ENCODE results near the gene RIMBP2.
"Not testable (repeated sequence)": the region's sequence is repeated elsewhere in the genome, so short reads cannot be mapped to it uniquely, and the experiment has no call there.

The RIMBP2 gene, protein sequence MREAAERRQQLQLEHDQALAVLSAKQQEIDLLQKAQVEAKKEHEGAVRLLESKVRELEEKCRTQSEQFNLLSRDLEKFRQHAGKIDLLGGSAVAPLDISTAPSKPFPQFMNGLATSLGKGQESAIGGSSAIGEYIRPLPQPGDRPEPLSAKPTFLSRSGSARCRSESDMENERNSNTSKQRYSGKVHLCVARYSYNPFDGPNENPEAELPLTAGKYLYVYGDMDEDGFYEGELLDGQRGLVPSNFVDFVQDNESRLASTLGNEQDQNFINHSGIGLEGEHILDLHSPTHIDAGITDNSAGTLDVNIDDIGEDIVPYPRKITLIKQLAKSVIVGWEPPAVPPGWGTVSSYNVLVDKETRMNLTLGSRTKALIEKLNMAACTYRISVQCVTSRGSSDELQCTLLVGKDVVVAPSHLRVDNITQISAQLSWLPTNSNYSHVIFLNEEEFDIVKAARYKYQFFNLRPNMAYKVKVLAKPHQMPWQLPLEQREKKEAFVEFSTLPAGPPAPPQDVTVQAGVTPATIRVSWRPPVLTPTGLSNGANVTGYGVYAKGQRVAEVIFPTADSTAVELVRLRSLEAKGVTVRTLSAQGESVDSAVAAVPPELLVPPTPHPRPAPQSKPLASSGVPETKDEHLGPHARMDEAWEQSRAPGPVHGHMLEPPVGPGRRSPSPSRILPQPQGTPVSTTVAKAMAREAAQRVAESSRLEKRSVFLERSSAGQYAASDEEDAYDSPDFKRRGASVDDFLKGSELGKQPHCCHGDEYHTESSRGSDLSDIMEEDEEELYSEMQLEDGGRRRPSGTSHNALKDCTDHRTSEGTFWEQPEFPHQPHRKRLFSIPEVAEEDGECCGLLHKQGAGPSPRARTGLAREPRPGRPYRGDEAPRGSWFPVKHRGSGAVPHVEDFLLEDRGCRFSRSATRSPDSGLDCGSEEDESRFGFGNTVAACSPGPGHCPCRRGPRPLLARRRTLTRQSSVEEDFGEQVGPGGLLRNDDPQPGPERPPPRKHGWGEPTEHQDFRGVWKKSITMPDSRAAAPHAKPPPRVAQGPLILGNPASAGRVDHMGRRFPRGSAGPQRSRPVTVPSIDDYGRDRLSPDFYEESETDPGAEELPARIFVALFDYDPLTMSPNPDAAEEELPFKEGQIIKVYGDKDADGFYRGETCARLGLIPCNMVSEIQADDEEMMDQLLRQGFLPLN (N-terminal part only)

DNA sequence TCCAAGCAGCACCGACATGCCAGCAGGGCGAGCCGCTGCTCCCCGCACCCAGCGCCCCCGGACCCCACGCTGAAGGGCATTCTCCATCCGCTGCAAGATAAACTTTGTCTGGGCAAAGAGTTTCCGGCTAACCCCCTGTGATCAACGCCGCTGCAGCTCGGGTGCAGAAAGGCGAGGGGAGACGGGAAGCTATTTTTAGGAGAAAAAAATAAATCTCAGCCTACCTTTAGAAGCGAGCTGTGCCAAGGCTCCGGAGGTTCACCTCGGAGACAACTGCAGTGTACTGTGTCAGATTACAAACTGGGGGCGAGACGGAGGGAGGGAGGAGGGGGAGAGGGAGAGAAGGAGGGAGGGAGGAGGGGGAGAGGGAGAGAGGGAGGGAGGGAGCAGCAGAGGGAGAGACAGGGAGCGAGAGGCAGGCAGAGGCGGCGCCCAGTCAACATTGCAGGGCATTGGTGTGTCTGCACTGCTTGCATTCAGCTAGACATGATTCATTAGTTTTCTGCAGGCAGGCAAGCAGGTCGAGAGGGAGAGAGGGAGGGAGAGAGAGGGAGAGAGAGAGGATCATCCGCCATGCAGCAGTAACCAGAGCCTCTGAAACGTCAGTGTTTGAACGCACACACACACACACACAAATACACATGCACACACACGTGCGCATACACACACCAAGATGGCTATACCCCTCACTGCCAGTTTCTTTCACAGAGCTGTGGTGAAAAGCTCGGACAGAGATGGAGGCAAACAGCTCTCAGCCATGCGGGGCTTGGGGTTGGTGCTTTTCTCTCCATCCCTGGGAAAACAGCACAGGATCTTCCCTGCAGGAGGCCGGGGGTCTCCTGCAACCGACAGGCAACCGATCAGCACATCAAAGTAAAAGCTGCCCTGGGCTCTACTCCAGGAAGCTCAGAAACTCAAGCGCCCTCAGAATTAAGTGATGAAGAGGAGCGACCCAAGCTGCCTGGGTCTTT, at the start of gene RIMBP2:
Gene RIMBP2, minus strand, starts transcription at position 302 of the 971 bp plus-strand sequence. CDS start 237,286 bp downstream, outside the sequence.
- no peak for DNase-seq (ENCODE audit: low spot score)

DNA sequence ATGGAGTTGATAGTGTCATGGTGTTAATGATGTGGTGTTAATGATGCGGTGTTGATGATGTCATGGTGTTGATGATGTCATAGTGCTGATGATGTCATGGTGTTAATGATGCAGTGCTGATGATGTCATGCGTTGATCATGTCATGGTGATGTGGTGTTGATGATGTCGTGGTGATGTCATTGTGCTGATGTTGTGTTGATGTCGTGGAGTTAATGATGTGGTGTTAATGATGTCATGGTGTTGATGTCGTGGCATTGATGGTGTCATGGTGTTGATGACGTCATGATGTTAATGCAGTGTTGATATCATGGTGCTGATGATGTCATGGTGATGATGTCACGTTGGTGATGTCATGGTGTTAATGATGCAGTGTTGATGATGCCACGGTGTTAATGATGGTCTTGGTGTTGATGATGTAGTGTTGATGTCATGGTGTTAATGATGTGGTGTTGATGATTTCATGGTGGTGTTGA, 49.1 kb upstream of the RIMBP2 start:
- DNase-seq (ENCODE audit: low spot score) = no peak

DNA sequence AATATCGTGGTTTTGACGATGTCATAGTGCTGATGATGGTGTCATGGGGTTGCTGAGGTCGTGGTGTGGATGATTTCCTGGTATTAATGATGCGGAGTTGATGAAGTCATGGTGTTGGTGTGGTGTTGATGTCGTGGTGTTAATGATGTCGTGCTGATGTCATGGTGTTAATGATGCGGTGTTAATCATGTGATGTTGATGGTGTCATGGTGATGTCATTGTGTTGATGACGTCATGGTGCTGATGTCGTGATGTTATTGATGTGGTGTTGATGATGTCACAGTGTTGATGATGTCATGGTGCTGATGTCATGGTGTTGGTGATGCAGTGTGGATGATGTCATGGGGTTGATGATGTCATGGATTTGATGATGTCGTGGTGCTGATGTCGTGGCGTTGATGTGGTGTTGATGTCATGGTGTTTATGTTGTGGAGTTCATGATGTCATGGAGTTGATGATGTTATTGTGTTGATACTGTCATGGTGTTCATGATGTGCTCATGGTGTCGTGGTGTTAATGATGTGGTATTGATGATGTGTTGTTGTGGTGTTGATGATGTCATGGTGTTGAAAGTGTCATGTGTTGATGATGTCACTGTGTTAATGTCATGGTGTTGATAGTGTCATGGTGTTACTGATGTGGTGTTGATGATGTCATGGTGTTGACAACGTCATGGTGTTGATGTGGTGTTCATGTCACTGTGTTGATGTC, 48.5 kb upstream of the RIMBP2 start:
- no peak for DNase-seq (ENCODE audit: low spot score)

DNA sequence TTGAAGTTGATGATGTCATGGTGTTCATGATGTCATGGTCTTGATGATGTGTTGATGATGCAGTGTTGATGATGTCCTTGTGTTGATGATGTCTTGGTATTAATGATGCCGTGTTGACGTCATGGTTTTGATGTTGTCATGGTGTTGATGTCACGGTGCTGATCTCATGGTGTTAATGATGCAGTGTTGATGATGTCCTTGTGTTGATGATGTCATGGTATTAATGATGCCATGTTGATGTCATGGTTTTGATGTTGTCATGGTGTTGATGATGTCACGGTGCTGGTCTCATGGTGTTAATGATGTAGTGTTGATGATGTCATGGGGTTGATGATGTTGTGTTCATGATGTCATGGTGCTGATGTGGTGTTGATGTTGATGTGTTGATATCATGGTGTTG, 48.0 kb upstream of the RIMBP2 start:
- no peak for DNase-seq (ENCODE audit: low spot score)

GRCh38 chr12:130762319-130762675, 46.2 kb upstream of the RIMBP2 start:
- DNase-seq (ENCODE audit: low spot score) = no peak

DNA sequence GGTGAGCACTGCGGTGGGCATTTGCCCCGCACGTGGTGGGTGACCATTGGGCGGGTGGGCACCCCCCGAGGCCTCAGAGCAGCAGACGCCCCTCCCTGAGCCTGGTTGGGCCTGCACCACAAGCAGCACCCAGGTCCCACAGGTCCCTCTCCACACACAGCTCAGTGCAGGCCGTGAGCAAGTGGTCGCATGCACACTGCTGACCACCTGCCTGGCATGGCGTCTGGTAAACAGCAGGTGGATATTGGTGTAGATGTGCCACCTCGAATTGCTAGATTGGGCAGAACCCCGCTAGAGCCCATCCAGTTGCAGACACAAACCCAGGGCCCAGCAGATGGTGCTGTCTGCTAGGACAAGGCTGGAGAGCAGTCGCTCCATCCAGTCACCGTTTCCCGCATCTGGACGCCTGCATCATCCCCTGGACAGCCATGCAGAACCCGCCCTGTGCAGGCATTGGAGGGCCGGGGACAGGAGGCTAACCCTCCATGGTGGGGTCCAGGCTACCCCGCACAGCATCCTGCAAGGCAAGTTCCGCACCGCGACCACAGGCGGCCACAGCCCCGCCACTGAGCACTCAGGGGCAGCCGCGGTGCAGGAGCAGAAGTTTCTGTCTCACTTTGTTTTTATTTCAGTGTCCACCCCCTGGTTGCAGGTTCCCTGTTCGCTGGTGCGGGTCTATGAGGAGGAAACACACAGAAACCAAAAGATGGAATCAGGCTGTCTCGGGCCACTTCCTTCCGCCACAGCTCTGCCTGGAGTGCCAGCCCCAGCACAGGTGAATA, 45.6 kb upstream of the RIMBP2 start:
- DNase-seq (ENCODE audit: low spot score) = peak; percentile 30

DNA sequence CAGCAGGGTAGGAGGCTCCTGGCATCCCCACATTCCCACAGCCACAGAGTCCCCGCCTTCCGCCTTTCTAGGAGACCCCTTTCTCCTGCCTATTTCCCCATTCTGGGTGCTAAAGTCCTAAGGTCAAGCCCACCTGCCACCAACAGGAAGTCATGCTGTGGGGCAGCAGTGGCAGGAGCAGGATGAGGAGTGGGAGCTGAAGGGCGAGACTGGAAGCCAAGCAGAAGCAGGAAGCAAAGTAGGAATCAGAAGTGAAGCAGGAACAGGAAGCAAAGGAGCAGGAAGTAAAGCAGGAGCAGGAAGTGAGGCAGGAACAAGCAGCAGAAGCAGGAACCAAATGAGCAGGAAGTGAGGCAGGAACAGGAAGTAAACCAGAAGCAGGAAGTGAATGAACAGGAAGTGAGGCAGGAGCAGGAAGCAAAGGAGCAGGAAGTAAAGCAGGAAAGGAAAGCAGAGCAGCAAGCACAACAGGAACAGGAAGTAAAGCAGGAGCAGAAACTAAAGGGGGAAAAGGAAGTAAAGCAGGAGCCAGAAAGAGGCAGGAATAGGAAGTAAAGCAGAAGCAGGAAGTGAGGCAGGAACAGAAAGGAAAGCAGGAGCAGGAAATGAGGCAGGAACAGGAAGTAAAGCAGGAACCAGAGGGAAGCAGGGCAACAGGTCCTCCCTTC, 38.3 kb upstream of the RIMBP2 start:
- no peak for DNase-seq (ENCODE audit: low spot score)

- DNase-seq (ENCODE audit: low spot score) = no peak
These were observed 36.7 kb upstream of the RIMBP2 start for GRCh38 chr12:130752692-130753230.

GRCh38 chr12:130752037-130752436, 35.9 kb upstream of the RIMBP2 start:
- DNase-seq (ENCODE audit: low spot score) = not testable (repeated sequence)

- DNase-seq (ENCODE audit: low spot score) = no peak
These were observed 32.7 kb upstream of the RIMBP2 start for GRCh38 chr12:130748786-130749185.

DNA sequence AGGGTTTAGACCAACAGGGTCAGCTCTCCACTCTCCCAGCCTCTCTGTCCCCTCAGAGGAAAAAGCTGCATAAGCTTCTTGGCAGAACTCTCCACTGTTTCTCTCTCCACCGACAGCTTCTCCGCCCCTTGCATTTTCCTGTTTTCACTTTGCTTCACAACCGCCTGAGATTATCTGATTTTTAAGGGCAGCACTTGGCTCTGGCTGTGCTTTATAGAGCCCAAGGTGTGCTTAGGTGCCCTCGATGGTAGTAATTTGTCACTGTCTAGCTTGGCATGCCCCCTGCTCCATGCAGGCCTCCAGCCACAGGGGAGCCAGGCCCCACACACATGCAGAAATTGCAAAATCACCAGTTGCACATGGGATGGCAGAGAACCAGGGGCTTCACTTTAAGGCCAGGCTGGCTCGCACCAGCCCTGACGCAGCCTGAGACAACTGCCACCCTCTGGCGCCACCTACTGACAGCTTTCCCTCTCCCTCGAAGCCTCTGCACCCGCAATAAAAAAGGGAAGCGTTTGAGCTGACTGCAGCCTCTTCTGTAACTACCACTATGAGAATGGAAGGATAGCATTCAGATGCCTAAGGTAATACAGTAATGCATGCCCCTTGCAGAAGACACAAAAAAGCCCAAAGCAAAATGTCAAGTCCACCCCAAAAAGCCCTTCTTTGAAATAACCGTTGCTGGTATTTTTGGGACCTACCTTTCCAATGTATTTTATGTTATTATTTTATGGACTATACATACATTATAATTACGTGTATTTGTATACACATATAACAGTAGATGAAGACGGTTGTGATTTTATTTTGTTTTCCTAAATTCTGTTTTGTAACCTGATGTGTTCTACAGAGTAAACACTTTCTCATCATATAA, 32.0 kb upstream of the RIMBP2 start:
- DNase-seq (ENCODE audit: low spot score) = peak; percentile 52

- no peak for DNase-seq (ENCODE audit: low spot score)
These were observed 30.4 kb upstream of the RIMBP2 start for GRCh38 chr12:130746546-130746945.

DNA sequence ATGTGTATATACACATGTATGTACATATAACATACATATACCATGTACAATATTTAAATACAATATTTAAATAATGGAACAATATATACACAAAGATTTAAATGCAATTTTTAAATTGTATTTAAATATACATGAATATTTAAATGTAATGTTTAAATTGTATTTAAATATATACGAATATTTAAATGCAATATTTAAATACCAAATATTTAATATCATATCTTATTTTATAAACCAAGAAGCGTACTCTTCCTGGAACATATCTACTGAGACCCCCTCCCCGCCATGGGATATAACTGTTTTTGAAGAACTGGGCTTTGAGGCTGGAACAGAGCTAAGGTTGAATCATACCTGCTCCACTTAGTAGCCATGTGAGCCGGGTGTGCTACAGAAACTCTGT, 29.8 kb upstream of the RIMBP2 start:
- no peak for DNase-seq (ENCODE audit: low spot score)

DNA sequence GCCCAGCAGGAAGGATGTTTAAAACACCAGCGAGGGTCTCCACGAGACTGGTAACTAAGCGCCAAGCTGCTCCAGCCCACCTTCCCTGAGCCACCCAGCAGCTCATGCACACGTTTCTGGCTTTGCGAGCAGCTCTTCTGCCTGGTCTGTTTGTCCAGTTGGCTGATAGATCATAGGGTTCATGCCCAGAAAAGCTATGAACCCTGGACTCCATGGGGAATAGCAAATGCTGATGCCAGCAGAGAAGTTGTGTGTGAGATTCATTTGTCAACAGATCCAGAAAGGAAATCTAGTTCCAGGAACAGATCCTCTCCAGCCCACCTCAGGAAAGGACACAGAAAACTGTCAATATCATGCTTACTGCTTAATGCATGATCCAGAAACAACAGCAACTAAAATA, 28.2 kb upstream of the RIMBP2 start:
- DNase-seq (ENCODE audit: low spot score) = no peak

DNA sequence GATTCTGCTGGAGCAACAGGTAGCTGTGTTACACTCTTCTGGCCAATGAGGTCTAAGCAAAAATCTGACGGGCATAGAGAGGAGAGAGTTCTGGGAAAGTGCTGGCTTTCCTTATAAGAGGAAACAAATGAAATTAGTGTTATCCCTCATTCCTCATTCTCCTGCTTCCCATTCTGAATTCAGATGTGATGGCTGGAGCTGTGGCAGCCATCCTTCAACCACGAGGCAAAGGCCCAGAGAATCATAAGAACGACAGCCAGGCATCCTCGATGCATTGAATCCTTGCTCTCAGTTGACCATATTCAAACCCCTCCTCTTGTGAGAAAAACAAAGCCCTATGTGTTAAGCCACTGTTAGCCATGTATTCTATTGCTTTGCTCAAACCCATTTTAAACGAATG, 27.5 kb upstream of the RIMBP2 start:
- no peak for DNase-seq (ENCODE audit: low spot score)

DNA sequence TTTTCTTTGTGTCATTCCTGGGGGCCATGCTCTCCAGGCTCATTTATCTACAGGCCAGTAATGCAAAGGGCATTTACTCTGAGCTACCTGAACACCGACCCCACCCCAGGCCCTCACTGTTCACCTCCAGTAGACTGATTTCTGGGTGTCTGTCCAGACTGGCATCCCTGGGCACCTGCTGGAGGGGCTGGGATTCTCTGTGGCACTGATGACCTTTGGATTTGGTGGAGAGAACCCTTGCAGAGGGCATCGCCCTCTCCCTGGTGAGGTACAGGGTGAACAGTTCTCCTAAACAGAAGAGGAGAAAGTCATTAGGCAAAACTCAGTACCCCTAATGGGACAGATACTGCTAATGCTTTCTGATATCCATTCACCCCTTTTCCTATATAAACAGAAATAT, 27.1 kb upstream of the RIMBP2 start:
- no peak for DNase-seq (ENCODE audit: low spot score)

GRCh38 chr12:130742716-130743115, 26.6 kb upstream of the RIMBP2 start:
- DNase-seq (ENCODE audit: low spot score) = no peak

- DNase-seq (ENCODE audit: low spot score) = no peak
These were observed 26.0 kb upstream of the RIMBP2 start for GRCh38 chr12:130742112-130742511.
